AG09319 (cell line): ENCODE measurements around the gene PTOV1.
"Not testable (repeated sequence)": the region's sequence is repeated elsewhere in the genome, so short reads cannot be mapped to it uniquely, and the experiment has no call there.

Source experiments
- DNase-seq: peaks from one replicate; pipeline ENCODE4 v3.0.0-alpha.2; 2010; ENCODE audit warnings: low read depth; ENCODE audit errors: extremely low read depth
- TF ChIP-seq, protein P1 (sequence below): IDR thresholded peaks from 2 replicates; pipeline ENCODE4 v1.5.1; 2011; ENCODE audit warnings: low read depth, mild to moderate bottlenecking, inconsistent platforms, low read length, moderate library complexity

Gene PTOV1

GRCh38 chr19:49818649-49819370, 32.1 kb upstream of the PTOV1 start:
- TF ChIP-seq, protein P1, sequence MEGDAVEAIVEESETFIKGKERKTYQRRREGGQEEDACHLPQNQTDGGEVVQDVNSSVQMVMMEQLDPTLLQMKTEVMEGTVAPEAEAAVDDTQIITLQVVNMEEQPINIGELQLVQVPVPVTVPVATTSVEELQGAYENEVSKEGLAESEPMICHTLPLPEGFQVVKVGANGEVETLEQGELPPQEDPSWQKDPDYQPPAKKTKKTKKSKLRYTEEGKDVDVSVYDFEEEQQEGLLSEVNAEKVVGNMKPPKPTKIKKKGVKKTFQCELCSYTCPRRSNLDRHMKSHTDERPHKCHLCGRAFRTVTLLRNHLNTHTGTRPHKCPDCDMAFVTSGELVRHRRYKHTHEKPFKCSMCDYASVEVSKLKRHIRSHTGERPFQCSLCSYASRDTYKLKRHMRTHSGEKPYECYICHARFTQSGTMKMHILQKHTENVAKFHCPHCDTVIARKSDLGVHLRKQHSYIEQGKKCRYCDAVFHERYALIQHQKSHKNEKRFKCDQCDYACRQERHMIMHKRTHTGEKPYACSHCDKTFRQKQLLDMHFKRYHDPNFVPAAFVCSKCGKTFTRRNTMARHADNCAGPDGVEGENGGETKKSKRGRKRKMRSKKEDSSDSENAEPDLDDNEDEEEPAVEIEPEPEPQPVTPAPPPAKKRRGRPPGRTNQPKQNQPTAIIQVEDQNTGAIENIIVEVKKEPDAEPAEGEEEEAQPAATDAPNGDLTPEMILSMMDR: no peak
- DNase-seq: no peak

DNA sequence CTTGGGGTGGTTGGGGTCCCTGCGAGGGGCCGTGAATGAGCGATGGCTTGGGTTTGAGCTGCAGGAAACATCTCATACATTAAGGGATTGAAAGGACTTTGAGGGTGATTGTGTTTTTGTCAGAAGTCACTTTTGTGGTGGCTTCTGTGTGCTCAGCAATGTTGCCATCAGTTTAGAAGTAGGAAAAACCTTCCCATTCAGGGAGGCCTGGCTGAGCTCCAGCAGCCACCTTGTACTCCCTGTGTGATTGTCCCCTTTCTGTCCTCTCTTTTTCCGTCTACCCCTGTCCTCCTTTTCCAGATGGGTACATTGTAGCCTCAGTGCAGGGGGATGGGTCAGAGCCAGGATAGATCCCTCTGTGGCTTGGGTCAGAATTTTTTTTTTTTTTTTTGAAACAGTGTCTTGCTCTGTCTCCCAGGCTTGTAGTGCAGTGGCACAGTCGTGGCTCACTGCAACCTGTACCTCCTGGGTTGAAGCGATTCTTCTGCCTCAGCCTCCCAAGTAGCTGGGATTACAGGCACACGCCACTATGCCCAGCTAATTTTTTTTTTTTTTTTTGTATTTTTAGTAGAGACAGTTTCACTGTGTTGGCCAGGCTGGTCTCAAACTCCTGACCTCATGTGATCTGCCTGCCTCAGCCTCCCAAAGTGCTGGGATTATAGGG, 31.4 kb upstream of the PTOV1 start:
- not testable (repeated sequence) for DNase-seq

- TF ChIP-seq, protein P1: no peak
- DNase-seq: no peak
Measured at GRCh38 chr19:49820125-49820524, 30.8 kb upstream of the PTOV1 start.

- TF ChIP-seq, protein P1: no peak
Measured at GRCh38 chr19:49823472-49823871, 27.5 kb upstream of the PTOV1 start.

DNA sequence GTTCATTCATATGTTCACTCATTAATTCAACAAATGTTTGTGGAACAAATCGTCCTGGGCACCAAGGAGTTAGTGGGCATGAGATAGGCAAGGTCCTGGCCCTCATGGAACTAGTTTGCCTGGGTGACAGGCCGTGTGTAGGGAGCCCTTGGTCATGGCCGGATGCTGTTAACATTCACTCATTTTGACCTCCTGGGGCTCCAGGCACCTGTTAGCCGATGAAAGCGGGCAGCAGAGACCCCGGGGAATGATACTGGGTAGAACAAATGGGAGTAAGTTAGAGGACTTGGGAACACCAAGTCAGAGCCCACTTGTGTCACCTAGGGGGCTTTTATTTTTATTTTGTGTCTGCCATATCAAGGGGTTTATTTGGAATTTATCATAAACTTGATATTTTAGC, 26.3 kb upstream of the PTOV1 start:
- TF ChIP-seq, protein P1: no peak
- DNase-seq: no peak

More at GRCh38 chr19:49823472-49823871, 27.5 kb upstream of the PTOV1 start:
- DNase-seq: no peak

DNA sequence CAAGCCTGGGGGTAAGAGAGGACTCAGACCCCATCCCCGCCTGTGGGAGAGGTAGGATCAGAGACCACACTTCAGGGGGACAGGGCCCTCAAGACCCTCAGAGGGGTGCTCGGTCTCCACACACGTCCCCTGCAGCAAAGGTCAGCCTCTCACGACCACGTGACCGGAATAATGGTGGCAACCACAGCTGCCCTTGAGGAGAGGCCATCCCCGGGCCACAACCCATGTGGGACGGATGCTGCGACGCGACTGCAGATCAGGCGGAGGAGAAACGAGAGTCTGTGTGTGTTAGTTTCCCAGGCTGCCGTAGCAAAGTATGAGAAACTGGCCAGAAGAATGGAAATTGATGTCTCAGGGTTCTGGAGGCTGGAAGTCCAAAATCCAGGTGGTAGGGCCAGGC, 23.9 kb upstream of the PTOV1 start:
- TF ChIP-seq, protein P1: no peak
- no peak for DNase-seq

DNA sequence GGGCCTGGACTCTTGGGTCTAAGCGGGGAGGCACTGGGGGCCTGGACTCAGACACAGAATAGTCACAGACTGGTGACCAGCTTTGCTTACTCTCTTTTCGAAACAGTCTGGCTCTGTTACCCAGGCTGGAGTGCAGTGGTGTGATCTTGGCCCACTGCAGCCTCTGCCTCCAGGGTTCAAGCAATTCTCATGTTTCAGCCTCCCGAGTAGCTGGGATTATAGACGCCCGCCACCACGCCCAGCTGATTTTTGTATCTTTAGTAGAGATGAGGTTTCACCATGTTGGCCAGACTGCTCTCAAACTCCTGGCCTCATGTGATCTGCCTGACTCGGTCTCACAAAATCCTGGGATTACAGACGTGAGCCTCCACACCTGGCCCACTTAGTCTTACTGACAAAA, 21.8 kb upstream of the PTOV1 start:
- DNase-seq: no peak
- TF ChIP-seq, protein P1: no peak

- DNase-seq: no peak
- TF ChIP-seq, protein P1: no peak
Measured at GRCh38 chr19:49829721-49830120, 21.2 kb upstream of the PTOV1 start.
